ENCODE data around the gene METTL24. TPM values are rescaled to one million over a fixed set of nuclear protein-coding genes. Genes with fewer than 3 reads are reported as not detected.
"Not testable (repeated sequence)": the region's sequence is repeated elsewhere in the genome, so short reads cannot be mapped to it uniquely, and the experiment has no call there.

Gene METTL24
- total RNA-seq, 1 donor from 2014 or later, result 1.5 TPM

DNA sequence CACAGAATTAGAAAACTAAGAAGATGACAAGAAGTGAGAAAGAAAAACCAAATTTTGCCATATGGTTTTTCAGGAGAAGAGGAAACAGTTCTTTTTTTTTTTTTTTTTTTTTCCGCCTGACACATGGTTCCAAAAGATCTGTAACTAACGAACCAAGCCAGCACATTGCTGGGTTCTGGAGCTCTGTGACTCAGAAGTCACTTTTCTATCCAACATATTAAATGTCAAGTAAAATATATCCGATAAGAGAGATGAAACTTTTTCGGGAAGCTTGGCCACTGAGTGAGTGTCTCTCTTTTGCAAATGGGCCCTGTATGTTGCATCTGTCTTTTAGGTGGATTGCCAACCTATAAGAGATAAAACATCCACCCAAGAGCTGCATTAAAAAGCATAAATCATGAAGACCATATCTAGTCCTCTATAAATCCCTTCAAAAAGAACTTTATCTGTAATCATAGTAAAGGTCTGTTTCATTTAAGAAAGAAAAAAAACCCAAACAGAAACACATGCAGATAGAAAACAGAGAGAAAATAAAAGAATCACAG lies 4.6 kb downstream of the METTL24 start:
- H3K9me3 Mint-ChIP-seq (ENCODE audit: unreplicated experiment), result peaks cover 20% of the 10 kb centered on the region
- peaks cover 11% of the 10 kb centered on the region for H3K27me3 Mint-ChIP-seq (ENCODE audit: unreplicated experiment)
- peaks cover 4% of the 10 kb centered on the region for H3K36me3 Mint-ChIP-seq (ENCODE audit: unreplicated experiment)
- H3K27ac Mint-ChIP-seq (ENCODE audit: unreplicated experiment), result no peak overlapping the region
- H3K4me3 Mint-ChIP-seq (ENCODE audit: unreplicated experiment), result no peak overlapping the region
- H3K4me1 Mint-ChIP-seq (ENCODE audit: low read depth, unreplicated experiment), result peaks cover 47% of the 10 kb centered on the region
- TF ChIP-seq, protein P1, sequence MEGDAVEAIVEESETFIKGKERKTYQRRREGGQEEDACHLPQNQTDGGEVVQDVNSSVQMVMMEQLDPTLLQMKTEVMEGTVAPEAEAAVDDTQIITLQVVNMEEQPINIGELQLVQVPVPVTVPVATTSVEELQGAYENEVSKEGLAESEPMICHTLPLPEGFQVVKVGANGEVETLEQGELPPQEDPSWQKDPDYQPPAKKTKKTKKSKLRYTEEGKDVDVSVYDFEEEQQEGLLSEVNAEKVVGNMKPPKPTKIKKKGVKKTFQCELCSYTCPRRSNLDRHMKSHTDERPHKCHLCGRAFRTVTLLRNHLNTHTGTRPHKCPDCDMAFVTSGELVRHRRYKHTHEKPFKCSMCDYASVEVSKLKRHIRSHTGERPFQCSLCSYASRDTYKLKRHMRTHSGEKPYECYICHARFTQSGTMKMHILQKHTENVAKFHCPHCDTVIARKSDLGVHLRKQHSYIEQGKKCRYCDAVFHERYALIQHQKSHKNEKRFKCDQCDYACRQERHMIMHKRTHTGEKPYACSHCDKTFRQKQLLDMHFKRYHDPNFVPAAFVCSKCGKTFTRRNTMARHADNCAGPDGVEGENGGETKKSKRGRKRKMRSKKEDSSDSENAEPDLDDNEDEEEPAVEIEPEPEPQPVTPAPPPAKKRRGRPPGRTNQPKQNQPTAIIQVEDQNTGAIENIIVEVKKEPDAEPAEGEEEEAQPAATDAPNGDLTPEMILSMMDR (IDR thresholded peaks at IDR 0.05; ENCODE audit: partially characterized antibody, unreplicated experiment), result no peak
- DNase-seq, result no peak

DNA sequence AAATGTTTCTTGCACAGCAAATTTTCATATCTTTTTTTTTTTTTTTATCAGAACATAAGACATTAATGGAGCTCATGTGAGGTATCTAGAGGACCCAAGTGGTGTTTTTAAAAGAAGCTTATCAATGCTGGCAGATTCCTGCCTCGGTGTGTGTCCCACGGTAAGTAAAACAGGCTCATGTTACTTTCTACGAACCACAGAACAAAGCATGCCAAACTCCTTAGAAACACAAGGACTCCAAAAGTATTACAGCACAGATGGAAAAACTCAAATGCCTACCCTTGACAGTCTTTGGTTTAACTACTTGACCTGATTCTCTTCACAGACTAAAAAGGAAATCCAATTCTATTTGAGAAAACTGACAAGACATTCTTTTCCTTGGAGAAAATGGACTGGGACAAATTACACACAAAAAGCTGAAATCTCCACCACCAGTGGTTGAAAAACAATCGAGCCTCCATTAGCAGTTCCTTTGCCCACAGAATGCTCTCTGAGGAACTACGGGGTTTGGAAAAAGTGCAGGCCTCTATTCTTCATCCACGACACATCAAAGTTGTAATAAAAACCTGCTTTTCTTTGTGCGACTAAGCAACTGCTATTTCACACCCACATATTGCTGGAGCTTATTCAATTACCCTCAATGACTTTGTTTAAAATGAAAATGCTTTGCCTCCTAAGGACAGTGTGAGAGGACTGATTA lies 5.4 kb downstream of the METTL24 start:
- Mint-ChIP-seq H3K27ac (ENCODE audit: unreplicated experiment) (no peak overlapping the region), H3K4me3 (ENCODE audit: unreplicated experiment) (no peak overlapping the region), H3K36me3 (ENCODE audit: unreplicated experiment) (peaks cover 4% of the 10 kb centered on the region), H3K4me1 (ENCODE audit: low read depth, unreplicated experiment) (peaks cover 46% of the 10 kb centered on the region), H3K27me3 (ENCODE audit: unreplicated experiment) (peaks cover 11% of the 10 kb centered on the region), H3K9me3 (ENCODE audit: unreplicated experiment) (peaks cover 22% of the 10 kb centered on the region)
- DNase-seq, result no peak
- TF ChIP-seq, protein P1 (IDR thresholded peaks at IDR 0.05; ENCODE audit: partially characterized antibody, unreplicated experiment), result no peak

DNA sequence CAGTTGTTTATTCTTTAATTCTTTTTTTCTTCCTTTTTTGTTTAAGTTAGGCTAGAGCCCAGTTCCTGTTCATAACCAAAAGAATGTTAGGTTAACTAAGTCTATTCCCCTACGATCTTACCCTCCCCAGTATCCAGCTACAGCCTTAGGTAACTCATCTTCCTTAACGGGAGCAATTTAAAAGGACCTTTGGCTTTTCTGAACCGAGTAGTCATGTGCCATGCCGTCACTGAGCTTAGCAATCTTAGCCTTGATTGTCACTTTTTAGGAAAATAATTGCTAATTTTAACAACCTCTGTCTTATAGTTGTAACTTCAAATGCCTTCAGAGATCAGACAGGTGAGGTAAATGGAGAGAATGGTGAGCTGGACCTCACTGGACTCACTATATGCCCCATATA lies 6.2 kb downstream of the METTL24 start:
- TF ChIP-seq, protein P1 (IDR thresholded peaks at IDR 0.05; ENCODE audit: partially characterized antibody, unreplicated experiment), result no peak
- Mint-ChIP-seq H3K36me3 (ENCODE audit: unreplicated experiment) (peaks cover 4% of the 10 kb centered on the region), H3K9me3 (ENCODE audit: unreplicated experiment) (peaks cover 16% of the 10 kb centered on the region), H3K4me1 (ENCODE audit: low read depth, unreplicated experiment) (peaks cover 40% of the 10 kb centered on the region), H3K27me3 (ENCODE audit: unreplicated experiment) (peaks cover 4% of the 10 kb centered on the region), H3K4me3 (ENCODE audit: unreplicated experiment) (no peak overlapping the region), H3K27ac (ENCODE audit: unreplicated experiment) (no peak overlapping the region)
- no peak for DNase-seq

DNA sequence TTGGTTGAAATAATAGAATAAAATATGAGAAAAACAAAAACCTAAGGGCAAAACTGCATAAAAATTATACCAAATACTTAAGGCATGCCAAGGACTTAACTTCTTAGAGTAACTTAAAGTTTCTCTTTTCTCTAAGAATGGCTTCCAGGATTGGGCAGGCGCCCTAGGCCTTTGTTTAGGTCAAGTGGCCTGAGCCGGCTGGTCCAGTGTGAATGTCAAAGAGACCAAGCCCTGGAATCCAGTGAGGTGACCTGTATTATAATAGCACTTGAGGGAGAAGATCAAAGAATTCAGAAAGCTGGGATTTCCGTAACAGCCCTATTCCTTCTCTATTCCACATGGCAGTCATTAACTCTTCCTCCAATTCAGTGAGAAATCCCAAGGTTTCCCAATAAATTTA lies 6.6 kb downstream of the METTL24 start:
- Mint-ChIP-seq H3K27ac (ENCODE audit: unreplicated experiment) (no peak overlapping the region), H3K4me1 (ENCODE audit: low read depth, unreplicated experiment) (peaks cover 36% of the 10 kb centered on the region), H3K4me3 (ENCODE audit: unreplicated experiment) (no peak overlapping the region), H3K27me3 (ENCODE audit: unreplicated experiment) (peaks cover 4% of the 10 kb centered on the region), H3K36me3 (ENCODE audit: unreplicated experiment) (peaks cover 1% of the 10 kb centered on the region), H3K9me3 (ENCODE audit: unreplicated experiment) (peaks cover 12% of the 10 kb centered on the region)
- DNase-seq, result no peak
- TF ChIP-seq, protein P1 (IDR thresholded peaks at IDR 0.05; ENCODE audit: partially characterized antibody, unreplicated experiment), result no peak

DNA sequence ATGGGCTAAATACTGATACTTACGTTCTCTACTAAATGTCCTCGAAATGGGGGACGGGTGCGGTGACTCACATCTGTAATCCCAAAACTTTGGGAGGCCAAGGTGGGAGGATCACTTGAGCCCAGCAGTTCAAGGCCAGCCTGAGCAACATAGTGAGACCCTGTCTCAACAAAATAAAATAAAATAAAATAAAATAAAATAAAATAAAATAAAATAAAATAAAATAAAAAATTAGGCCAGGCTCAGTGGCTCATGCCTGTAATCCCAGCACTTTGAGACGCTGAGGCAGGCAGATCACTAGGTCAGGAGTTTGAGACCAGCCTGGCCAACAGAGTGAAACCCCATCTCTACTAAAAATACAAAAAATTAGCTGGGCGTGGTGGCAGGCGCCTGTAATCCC lies 7.6 kb downstream of the METTL24 start:
- H3K4me3 Mint-ChIP-seq (ENCODE audit: unreplicated experiment); H3K36me3 Mint-ChIP-seq (ENCODE audit: unreplicated experiment); H3K9me3 Mint-ChIP-seq (ENCODE audit: unreplicated experiment); H3K27me3 Mint-ChIP-seq (ENCODE audit: unreplicated experiment); H3K27ac Mint-ChIP-seq (ENCODE audit: unreplicated experiment); DNase-seq: not testable (repeated sequence)
- peaks cover 29% of the 10 kb centered on the region for H3K4me1 Mint-ChIP-seq (ENCODE audit: low read depth, unreplicated experiment)
